Pancreas (tissue), 10 donors: ENCODE measurements around the gene NFKBIL1. TPM values are rescaled to one million over a fixed set of nuclear protein-coding genes. Genes with fewer than 3 reads are reported as not detected.
A peak's percentile ranks its signal among the peaks of the same experiment; 100 is the strongest.

Source experiments
- ATAC-seq, 4 donors: fragments of 200-7000 bp; cut with Tn5 transposase; one replicate each; pipeline versions ENCODE4 v1.8.0 to v1.9.1; 2020; ENCODE audit warnings: mild to moderate bottlenecking in 4 of 4, moderate library complexity in 4 of 4
- DNase-seq, 6 donors: peaks; one replicate each; pipeline ENCODE4 v3.0.0-alpha.2; 2020
- FAIRE-seq: peaks from 2 replicates; lab custom pipeline; 2012; peaks lifted over from hg19 to GRCh38; lab: Jason Lieb, UNC
- H3K27ac ChIP-seq, 4 donors: fragments of 200-600 bp; sonication (generic); 1 replicate in 3 of 4; 2 replicates in 1 of 4; pipeline versions ENCODE4 v1.5.0 to v1.8.0; 2020
- H3K27me3 ChIP-seq, 4 donors: fragments of 200-600 bp; one replicate each; pipeline ENCODE4 v1.8.0; 2021
- H3K36me3 ChIP-seq, 3 donors: fragments of 200-600 bp; sonication (generic) in 1 of 3; one replicate each; pipeline versions ENCODE4 v1.5.0 to v1.8.0; 2020 to 2021
- H3K4me1 ChIP-seq, 3 donors: fragments of 200-600 bp; one replicate each; pipeline ENCODE4 v1.8.0; 2021
- H3K4me3 ChIP-seq, 4 donors: fragments of 200-600 bp; sonication (generic) in 2 of 4; one replicate each; pipeline versions ENCODE4 v1.5.0 to v1.8.0; 2020 to 2021
- H3K9me3 ChIP-seq, 4 donors: fragments of 200-600 bp; one replicate each; pipeline ENCODE4 v1.8.0; 2021
- WGBS, 2 donors: extraction: QIAGEN DNeasy Blood & Tissue Kit; methylation state at CpG; one replicate each; pipeline ENCODE4 v1.1.7; 2013; 5-methylcytosine and 5-hydroxymethylcytosine counted together
- intact Hi-C, 3 donors: fragments of 100-400 bp; cut with DNase I; formaldehyde crosslinking; loops; one replicate each; pipeline versions ENCODE4 v1.11.1 to v1.14.2; 2022
- polyA plus RNA-seq, 2 donors: library from polyadenylated mRNA; stranded (reverse); fragments of 200-250 nt; gene quantifications; one replicate each; pipeline ENCODE4 v1.2.3, GENCODE V29; 2013
- total RNA-seq, 6 donors: library from RNA; stranded (reverse); fragmentation: NEBNext Ultra II Directional in 4 of 6; extraction: Animal tissue kit (Norgen Biotek cat#: 25700) in 4 of 6; gene quantifications; one replicate each; pipeline versions ENCODE4 v1.2.1 to v1.2.4, GENCODE V29; 2021 to 2023
- TF ChIP-seq, protein P1 (sequence below), 4 donors: fragments of 200-600 bp; sonication (generic) in 3 of 4; IDR thresholded peaks; one replicate each; pipeline versions ENCODE4 v1.5.0 to v1.8.0; 2021; ENCODE audit warnings: antibody characterized with exemption in 4 of 4
- donor health status: healthy with polysubstance abuse.
- donor health status: DM: no; HTN: no; CAD: no; lungs with moderate emphysema.
- donor health status: DM: no; HTN: no; CAD: no.
- donor health status: control.
- donor health status: control.
- donor health status: Bipolar disorder and iron deficiency.
- donor health status: DM: yes; HTN: yes; CAD: no.
- donor health status: DM: no; HTN: no; CAD: no.
- donor health status: DM: no; HTN: no; CAD: no.
- donor health status: DM: yes; HTN: yes; CAD: no.

Gene NFKBIL1
- total and polyA plus RNA-seq, 8 donors = 12.1 to 46.0 (median 21.5) TPM

DNA sequence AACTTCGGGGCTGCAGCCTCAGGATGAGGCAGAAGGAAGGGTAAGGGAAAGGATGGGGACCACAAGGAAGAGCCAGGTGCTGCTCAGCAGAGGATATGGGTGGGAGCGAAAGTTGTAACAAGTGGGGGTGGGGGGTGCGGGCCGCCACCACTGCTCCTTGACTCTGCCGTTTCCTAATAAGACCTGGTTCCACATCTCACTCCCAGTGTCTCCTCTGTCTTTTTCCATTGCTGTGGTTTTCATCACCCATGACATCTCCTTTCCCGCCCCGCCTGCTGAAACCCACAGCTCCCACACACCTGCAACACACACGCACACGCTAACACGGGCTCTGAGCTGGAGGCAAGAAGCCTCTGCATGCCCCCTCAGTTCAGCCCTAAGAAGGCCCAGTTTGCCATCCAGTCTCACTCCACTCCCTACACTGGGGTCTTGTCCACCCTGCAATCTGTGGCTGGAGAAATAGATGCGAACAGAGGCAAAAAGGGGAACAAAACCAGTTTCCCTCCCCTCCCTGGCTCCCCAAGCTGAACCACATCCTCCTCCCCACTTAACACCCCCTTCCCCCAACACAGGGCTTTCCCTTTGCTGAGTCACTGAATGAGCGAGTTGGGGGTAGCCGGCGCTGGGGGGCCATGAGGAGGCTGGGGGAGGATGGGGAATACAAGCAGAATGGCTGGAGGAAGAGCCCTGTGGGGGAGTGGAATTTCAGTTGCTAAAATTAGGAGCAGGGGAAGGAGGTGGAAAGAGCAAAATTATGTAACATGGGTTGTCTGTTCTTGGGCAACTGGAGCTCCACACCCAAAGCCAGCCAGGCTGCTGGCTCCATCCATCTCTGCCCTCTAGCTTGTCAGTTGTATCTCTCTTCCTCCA lies 11.5 kb downstream of the NFKBIL1 start:
- no peak for FAIRE-seq
- H3K4me1 ChIP-seq = peaks cover 0 to 7% (median 0%) of the 10 kb centered on the region in 3 donors
- 84 to 91% methylated on average over 14 of the region's 14 CpGs for WGBS, 2 donors
- DNase-seq = peak in 1 of 6 donors; percentile 40
- H3K9me3 ChIP-seq = no peaks in the 10 kb centered on the region
- peak in 3 of 4 donors; percentile 21 to 66 (median 65) for ATAC-seq
- H3K27ac ChIP-seq = no peak overlapping the region
- H3K36me3 ChIP-seq = peaks cover 0 to 20% (median 8%) of the 10 kb centered on the region in 3 donors
- intact Hi-C loops = no loop called here
- TF ChIP-seq, protein P1, sequence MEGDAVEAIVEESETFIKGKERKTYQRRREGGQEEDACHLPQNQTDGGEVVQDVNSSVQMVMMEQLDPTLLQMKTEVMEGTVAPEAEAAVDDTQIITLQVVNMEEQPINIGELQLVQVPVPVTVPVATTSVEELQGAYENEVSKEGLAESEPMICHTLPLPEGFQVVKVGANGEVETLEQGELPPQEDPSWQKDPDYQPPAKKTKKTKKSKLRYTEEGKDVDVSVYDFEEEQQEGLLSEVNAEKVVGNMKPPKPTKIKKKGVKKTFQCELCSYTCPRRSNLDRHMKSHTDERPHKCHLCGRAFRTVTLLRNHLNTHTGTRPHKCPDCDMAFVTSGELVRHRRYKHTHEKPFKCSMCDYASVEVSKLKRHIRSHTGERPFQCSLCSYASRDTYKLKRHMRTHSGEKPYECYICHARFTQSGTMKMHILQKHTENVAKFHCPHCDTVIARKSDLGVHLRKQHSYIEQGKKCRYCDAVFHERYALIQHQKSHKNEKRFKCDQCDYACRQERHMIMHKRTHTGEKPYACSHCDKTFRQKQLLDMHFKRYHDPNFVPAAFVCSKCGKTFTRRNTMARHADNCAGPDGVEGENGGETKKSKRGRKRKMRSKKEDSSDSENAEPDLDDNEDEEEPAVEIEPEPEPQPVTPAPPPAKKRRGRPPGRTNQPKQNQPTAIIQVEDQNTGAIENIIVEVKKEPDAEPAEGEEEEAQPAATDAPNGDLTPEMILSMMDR (IDR thresholded peaks at IDR 0.05) = no peak
- H3K4me3 ChIP-seq = no peak overlapping the region
- no peaks in the 10 kb centered on the region for H3K27me3 ChIP-seq

DNA sequence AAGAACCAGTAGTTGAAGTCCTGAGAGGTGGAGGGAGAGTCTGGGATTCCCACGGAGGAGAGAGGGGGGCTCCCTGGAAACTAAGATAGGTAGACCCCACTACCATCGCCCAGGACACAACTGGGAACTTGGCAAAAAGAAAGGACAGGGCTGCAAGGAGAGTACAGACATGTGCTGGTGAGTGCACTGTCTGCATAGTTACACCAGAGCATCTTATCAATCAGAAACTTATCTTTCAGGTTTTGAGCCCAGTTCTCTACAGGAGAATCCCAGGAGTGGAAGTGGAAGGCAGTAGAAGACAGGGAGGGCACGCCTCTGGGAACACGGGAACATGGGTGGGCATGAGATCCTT lies 12.2 kb downstream of the NFKBIL1 start:
- ATAC-seq (no peak), DNase-seq (no peak), FAIRE-seq (no peak)
- 72 to 85% methylated on average over 4 of the region's 4 CpGs for WGBS, 2 donors
- H3K4me1 ChIP-seq = peaks cover 0 to 7% (median 0%) of the 10 kb centered on the region in 3 donors
- H3K36me3 ChIP-seq = peaks cover 0 to 20% (median 8%) of the 10 kb centered on the region in 3 donors
- H3K9me3 ChIP-seq = no peaks in the 10 kb centered on the region
- H3K27ac ChIP-seq = peak overlapping the region in 2 of 4 donors; percentile 5 to 37
- H3K27me3 ChIP-seq = no peaks in the 10 kb centered on the region
- intact Hi-C loops = no loop called here
- no peak overlapping the region for H3K4me3 ChIP-seq
- TF ChIP-seq, protein P1 (IDR thresholded peaks at IDR 0.05) = no peak

DNA sequence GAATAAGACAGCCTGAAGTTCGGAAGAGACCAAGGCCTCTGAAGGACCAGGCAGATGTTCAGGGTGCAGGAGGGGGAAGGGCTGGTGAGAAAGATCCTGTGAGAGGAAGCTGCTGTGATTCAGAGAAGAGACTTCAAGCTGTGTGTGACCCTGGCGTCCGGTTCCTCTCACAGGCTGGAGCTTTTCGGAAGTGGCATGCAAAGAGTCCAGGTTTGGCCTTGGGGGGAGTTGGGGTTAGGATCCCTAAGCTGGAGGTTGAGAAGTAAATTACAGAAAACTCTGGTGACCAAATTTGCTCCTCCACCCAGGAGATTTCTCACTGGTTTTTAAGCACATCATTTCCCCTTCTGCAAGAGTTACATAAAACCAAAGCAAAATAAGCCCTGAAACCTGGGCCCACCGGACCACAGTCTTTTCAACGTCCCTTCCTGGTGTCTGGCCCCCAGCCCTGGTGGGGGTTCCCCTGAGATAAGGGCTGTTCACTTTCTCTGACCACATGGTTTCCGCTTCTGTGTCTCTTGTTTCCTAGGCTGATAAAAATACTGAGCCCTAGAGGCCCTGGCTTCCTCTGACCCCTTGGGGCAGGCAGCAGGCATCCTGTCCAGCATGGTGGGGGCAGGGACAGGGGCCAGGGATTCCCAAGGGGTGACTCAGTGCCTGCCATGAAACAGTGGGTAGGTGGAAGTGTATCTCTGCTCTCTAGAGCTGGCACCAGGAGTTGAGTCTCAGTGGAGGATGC lies 12.7 kb downstream of the NFKBIL1 start:
- Histone ChIP-seq H3K27me3 (no peaks in the 10 kb centered on the region), H3K36me3 (peaks cover 0 to 20% (median 8%) of the 10 kb centered on the region in 3 donors), H3K9me3 (no peaks in the 10 kb centered on the region), H3K4me1 (peaks cover 0 to 7% (median 0%) of the 10 kb centered on the region in 3 donors), H3K4me3 (no peak overlapping the region), H3K27ac (peak overlapping the region in 2 of 4 donors; percentile 5 to 37)
- ATAC-seq (peak in 3 of 4 donors; percentile 33 to 68 (median 65)), FAIRE-seq (no peak), DNase-seq (peak in 1 of 6 donors; percentile 46)
- TF ChIP-seq, protein P1 (IDR thresholded peaks at IDR 0.05) = no peak
- WGBS, 2 donors = 79 to 85% methylated on average over 7 of the region's 7 CpGs
- intact Hi-C loops = no loop called here

DNA sequence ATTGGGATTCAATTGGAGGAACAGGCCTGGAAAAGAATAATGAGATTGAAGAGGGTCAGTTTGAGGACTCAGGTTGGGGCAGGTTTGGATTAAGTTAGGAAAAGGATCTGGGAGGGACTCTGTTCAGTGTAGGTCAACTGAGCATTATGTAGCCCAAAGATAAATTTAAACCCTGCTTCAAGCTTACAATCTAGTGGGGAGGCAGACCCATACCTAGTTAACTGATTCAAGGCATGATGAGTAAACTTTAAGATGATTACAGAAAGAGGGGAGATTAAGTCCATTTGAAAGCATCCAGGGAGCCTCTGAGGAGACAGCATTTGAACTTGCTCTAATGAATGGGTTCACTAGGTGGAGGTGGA lies 13.3 kb downstream of the NFKBIL1 start:
- peaks cover 0 to 7% (median 0%) of the 10 kb centered on the region in 3 donors for H3K4me1 ChIP-seq
- no peak overlapping the region for H3K4me3 ChIP-seq
- peak overlapping the region in 1 of 4 donors; percentile 37 for H3K27ac ChIP-seq
- H3K27me3 ChIP-seq = no peaks in the 10 kb centered on the region
- intact Hi-C loops = no loop called here
- ATAC-seq (no peak), DNase-seq (no peak), FAIRE-seq (no peak)
- H3K36me3 ChIP-seq = peaks cover 0 to 20% (median 8%) of the 10 kb centered on the region in 3 donors
- TF ChIP-seq, protein P1 (IDR thresholded peaks at IDR 0.05) = no peak
- H3K9me3 ChIP-seq = no peaks in the 10 kb centered on the region
